Glomerular endothelial cell (primary cell): ENCODE measurements around the gene MAPK10. TPM values are rescaled to one million over a fixed set of nuclear protein-coding genes. Genes with fewer than 3 reads are reported as not detected.
"Not testable (repeated sequence)": the region's sequence is repeated elsewhere in the genome, so short reads cannot be mapped to it uniquely, and the experiment has no call there.

Experiments used
- DNase-seq: peaks from one replicate; pipeline ENCODE4 v3.0.0-alpha.2; 2011; ENCODE audit warnings: low read depth, low spot score; ENCODE audit errors: extremely low read depth
- total RNA-seq: library from RNA; depleted of rRNA; stranded (reverse); fragments of >200 nt; gene quantifications from 2 replicates; pipeline ENCODE4 v1.2.3, GENCODE V29; 2015

Gene MAPK10
- total RNA-seq, 1 donor from 2014 or later: 0.06 TPM

GRCh38 chr4:86218746-86219473, 140.9 kb downstream of the MAPK10 start:
- no peak for DNase-seq

- DNase-seq: no peak
These were observed 156.7 kb downstream of the MAPK10 start for GRCh38 chr4:86203176-86203575.

GRCh38 chr4:86185659-86186058, 174.2 kb downstream of the MAPK10 start:
- DNase-seq: no peak

GRCh38 chr4:86184901-86185285, 175.0 kb downstream of the MAPK10 start:
- DNase-seq: no peak

- no peak for DNase-seq
These were observed 175.5 kb downstream of the MAPK10 start for GRCh38 chr4:86184216-86184900.

- no peak for DNase-seq
These were observed 178.3 kb downstream of the MAPK10 start for GRCh38 chr4:86181585-86181984.

GRCh38 chr4:86178211-86178610, 181.6 kb downstream of the MAPK10 start:
- no peak for DNase-seq

GRCh38 chr4:86174506-86174905, 185.3 kb downstream of the MAPK10 start:
- DNase-seq: no peak

- not testable (repeated sequence) for DNase-seq
These were observed 191.5 kb downstream of the MAPK10 start for GRCh38 chr4:86168335-86168734.

- no peak for DNase-seq
These were observed 199.4 kb downstream of the MAPK10 start for GRCh38 chr4:86160426-86160825.

GRCh38 chr4:86159216-86159615, 200.6 kb downstream of the MAPK10 start:
- DNase-seq: no peak

- DNase-seq: no peak
These were observed 203.3 kb downstream of the MAPK10 start for GRCh38 chr4:86156531-86156930.

- no peak for DNase-seq
These were observed 204.1 kb downstream of the MAPK10 start for GRCh38 chr4:86155766-86156165.

- DNase-seq: no peak
These were observed 207.4 kb downstream of the MAPK10 start for GRCh38 chr4:86152454-86152853.

GRCh38 chr4:86151196-86151595, 208.7 kb downstream of the MAPK10 start:
- no peak for DNase-seq

- no peak for DNase-seq
These were observed 218.7 kb downstream of the MAPK10 start for GRCh38 chr4:86141161-86141560.

GRCh38 chr4:86132468-86132867, 227.4 kb downstream of the MAPK10 start:
- no peak for DNase-seq

GRCh38 chr4:86131456-86131855, 228.4 kb downstream of the MAPK10 start:
- no peak for DNase-seq

GRCh38 chr4:86130160-86130933, 229.5 kb downstream of the MAPK10 start:
- no peak for DNase-seq

- no peak for DNase-seq
These were observed 230.3 kb downstream of the MAPK10 start for GRCh38 chr4:86129546-86129945.

GRCh38 chr4:86122404-86122803, 237.4 kb downstream of the MAPK10 start:
- no peak for DNase-seq

- DNase-seq: no peak
These were observed 241.1 kb downstream of the MAPK10 start for GRCh38 chr4:86118711-86119110.
